ENCODE results near the gene LTBP3.

Gene LTBP3

GRCh38 chr11:65558002-65558929 lies at the start of gene LTBP3:
Gene LTBP3 (minus strand): TSS chr11:65558359. CDS start chr11:65557959, 400 bp downstream.
- peak; percentile 88 for DNase-seq (ENCODE audit: low spot score)

GRCh38 chr11:65606876-65607613 lies 48.9 kb upstream of the LTBP3 start:
- peak; percentile 99 for DNase-seq (ENCODE audit: low spot score)

DNA sequence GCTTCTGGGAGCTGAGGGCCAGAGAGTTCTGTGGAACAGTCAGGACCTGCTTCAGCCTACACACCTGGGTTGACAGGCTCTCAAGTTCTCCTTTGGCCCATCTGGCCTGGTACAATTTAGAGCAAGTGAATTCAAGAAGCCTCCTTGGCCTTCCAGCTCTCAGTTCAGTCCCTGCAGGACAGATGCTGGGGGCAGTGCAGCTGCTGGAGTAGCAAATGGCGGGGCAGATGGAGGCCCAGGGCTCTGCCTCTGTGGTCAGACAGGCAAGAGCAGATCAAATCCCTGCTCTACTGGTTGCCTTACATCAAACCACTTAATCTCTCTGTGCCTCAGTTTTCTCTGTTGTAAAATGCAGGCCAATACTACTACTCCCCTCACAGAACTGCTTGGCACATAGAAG lies 46.1 kb upstream of the LTBP3 start:
- DNase-seq (ENCODE audit: low spot score), result no peak

DNA sequence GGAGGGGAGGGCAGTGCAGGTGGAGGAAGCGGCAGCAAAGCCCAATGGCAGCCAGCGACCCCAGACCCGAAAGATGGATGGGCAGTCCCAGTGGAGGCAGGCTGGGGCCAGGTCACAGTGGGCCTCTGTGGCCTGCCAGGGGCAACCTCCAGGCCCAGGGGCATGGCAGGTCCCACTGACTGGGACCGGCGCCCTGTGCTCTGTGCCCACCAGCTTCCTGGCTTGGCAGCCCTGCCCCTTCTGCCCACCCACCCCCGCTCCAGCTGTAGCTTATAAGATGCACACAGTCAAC lies 41.7 kb upstream of the LTBP3 start:
- DNase-seq (ENCODE audit: low spot score), result no peak

- DNase-seq (ENCODE audit: low spot score), result no peak
These were observed 41.2 kb upstream of the LTBP3 start for GRCh38 chr11:65599216-65599954.

DNA sequence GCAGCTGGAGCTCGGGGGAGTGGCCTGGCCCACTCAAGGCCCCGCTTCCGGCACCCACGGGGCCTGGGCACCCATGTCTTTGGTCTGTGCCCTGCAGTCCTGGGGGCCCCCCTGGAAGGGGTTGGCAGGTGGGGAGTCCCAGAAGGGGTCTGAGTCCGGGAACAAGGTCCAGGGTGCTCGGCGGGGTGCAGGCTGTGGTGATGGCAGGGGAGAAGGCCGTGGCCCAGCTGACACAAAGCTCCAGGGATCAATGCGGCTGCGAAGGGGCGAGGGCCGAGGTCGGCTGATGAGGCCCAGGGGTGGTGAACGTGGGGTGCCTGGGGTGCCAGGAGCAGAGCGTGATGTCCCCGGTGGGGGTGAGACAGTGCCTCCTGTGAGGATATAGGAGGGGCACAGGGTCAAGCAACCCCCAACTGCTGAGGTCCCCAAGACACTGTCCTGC lies 40.1 kb upstream of the LTBP3 start:
- no peak for DNase-seq (ENCODE audit: low spot score)

GRCh38 chr11:65596520-65596919 lies 38.4 kb upstream of the LTBP3 start:
- no peak for DNase-seq (ENCODE audit: low spot score)

DNA sequence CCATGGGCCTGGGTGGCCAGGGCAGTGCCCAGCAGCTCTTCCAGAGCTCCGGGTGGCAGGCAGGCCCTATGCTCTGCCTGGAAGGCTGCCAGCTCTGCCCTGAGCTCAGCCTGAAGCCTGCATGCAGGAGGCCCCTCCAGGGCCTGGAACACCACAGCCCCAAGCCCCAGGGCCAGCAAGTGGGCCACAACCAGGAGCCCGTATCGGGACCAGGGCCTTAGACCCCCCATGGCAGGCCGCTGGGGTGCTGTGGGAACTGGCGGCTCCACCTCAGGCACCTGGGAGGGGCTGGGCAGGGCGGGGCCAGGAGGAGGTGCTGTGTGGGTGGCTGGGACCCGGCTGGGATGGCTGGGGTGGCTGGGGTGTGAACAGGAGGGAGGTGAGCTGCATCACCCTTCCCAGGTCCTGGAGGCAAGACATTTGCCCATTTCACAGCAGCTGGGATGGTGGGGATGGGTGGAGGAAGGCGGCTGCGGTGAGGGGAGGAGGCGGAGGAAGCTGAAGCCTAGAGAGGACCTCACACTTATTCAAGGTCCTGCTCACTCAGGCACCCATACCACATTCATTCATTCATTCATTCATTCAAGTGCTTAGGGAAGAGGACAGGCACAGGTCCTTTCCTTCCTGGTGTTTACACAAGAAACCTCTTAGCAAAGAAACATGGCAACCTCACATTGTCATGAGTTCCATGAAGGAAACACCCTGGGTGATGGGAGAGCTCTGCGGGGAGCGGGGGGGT lies 37.6 kb upstream of the LTBP3 start, which contains the start of gene KCNK7:
KCNK7 (minus strand) TSS at position 258 of the 739 bp plus-strand sequence; CDS start at position 230, 28 bp downstream.
- peak; percentile 27 for DNase-seq (ENCODE audit: low spot score)

DNA sequence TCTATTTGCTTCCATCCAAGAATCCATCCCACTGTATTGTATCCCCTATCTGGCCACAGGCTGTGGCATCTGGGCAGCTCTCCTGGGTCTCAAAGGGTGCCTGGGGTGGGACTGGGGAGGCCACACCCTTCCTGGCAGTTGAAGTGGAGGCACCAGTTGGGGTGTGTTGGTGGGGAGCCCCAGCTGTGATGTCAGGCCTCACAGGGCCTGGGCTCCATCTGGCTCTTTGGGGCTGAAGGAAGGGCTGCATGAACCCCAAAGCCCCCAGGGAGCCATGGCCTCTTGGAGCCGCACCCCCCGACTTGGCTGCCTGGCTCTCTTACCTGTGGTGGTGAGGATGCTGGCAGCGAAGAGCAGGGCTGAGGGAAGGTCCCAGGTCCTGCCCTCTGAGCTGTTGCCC lies 37.0 kb upstream of the LTBP3 start:
- peak; percentile 21 for DNase-seq (ENCODE audit: low spot score)

DNA sequence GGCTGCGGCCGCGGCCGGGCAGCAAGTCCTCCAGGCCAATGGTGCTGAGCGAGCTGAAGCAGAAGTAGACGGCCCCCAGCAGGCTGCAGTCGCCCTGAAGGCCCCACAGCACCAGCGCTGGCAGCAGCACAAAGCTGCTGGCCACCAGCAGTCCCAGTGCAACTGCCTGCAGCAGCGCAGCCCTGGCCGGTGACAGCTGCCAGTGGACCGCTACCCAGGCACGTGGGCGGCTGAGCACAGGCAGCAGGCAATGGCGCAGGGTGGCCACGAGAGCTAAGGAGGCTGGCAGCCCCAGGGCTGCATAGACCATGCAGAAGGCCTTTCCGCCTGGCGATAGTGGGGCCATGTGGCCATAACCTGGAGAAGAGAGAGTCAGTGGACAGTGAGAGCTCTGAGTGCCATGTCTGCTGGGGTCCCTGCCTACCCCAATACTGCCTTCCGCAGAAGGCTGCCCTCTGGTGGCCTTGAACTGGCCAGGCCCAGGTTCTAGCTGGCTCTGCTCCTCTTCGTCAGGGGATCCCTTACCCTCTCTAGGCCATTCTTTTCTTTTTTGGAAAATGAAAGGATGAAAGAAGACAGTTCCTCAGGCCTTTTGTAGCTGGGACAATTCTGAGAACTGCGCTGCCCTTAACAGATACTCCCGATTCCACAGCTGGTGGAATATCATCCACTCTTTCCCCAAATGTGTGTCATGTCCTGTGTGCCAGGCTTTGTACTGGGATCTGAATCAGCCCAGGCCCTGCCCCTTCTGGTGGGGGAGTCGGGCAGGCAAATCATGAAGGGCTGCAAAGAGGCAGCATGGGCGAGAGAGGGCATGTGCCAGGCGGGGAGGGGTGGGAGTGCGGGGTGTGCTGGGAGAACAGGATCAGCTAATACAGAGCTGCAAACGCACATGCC lies 35.6 kb upstream of the LTBP3 start:
- peak; percentile 71 for DNase-seq (ENCODE audit: low spot score)

DNA sequence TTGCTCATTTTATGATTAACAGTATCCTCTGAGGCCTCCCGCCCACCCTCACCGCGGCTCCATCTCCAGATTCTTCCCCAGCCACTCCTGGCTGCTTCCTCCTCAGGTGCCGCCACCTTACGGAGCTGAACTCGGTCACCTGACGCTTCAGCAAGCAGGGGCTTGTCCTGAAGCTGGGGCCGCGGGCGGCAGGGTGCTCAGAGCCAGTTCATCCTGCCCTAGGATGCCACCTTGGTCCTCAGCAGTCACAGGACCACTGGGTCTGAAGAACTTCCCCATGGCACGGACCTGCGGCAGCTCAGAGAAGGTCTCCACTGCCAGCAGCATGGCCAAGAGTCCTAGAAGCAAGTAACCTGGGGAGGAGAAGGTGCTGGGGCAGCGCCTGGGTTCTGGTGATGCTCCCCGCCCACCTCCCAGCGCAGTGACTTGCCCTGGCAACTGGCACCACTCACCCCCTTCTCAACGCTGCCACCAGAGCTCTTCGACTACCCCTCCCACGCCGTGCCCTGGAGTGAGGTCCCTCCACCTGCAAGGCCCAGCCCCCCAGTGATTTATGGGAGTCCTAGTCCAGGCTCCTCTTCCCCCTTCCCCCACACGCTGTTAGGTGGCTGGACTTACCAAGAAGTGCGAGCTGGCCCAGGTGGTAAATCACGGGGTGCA lies 34.8 kb upstream of the LTBP3 start:
- DNase-seq (ENCODE audit: low spot score), result no peak

DNA sequence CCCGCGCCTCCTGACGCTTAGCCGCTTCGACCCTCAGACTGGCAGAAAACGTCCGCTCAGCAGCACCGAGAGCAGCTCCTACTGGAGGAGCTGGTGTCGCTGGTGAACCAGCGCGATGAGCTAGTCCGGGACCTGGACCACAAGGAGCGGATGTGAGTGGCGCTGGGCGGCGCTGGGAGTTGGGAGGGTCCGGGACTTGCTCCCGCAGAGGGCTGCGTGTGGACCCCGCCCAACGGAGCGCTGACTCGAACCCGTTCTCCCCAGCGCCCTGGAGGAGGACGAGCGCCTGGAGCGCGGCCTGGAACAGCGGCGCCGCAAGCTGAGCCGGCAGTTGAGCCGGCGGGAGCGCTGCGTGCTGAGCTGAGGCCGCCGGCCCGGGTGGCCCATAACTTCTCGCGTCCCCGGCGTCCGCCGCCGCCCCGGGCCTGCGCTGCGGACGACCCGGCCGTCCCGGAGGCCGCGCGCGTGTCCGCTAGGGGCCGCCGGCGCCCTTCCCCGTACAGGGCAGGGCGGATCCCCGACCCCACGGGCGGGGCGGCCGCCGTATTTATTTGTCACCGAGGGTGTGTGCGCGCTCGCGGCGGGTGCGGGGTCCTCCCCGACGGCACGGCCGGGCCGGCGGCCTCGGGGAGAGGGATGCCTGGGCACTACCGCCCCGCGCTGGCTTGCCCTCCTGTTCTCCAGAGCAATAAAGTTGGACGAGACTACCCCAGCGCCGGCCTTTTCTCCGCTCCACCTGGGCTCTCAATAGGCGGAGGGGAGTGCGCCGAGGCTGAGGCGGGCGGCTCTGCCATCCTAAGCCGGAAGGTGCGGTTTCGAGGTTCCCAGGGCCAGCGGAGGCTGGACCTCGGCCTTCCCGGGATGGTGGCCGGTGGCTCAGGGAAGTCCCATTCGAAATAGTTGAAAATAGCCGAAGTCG lies 34.0 kb upstream of the LTBP3 start:
- DNase-seq (ENCODE audit: low spot score), result no peak

GRCh38 chr11:65590240-65590738 lies 32.1 kb upstream of the LTBP3 start:
- DNase-seq (ENCODE audit: low spot score), result no peak

- no peak for DNase-seq (ENCODE audit: low spot score)
These were observed 31.5 kb upstream of the LTBP3 start for GRCh38 chr11:65589444-65590239.

DNA sequence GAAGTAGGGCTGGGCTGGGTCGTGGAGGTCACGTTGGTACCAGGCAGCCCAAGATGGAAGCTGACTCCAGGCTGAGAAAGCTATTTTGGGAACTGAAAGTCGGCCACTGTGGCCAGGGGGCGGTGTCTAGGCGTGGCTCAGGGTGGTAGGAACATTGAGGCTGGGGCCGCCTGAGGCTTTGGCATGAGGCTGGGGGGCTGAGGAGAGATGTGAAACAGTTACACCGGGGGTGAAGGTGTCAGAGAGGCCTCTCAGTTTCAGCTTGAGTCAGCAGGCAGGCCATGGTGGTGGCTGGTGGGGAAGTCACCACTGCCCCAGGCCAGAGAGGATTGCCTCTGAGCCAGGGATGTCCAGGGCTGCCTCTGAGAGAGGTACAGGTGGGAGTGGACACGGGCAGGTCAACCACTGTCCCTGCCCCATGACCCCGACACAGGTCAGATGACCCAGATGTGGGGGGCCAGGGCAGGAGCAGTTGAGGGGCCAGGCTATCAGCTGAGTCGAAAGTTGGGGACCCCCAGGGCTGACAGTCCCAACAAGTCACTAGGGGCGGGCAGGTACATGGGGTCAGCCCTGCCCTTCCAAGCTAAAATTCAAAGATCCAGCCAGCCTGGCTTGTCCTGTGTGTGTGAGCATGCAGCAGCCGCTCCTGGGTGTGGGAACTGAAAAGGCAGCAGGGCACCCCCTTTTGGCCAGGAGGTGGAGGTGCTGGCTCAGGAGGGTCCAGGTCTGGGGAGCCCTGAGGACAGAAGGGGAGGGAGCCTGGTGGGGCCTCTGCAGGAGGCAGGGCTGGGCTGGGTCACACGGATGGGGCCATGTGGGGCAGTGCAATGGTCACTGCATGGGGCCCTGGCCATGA lies 30.3 kb upstream of the LTBP3 start:
- DNase-seq (ENCODE audit: low spot score), result peak; percentile 38

DNA sequence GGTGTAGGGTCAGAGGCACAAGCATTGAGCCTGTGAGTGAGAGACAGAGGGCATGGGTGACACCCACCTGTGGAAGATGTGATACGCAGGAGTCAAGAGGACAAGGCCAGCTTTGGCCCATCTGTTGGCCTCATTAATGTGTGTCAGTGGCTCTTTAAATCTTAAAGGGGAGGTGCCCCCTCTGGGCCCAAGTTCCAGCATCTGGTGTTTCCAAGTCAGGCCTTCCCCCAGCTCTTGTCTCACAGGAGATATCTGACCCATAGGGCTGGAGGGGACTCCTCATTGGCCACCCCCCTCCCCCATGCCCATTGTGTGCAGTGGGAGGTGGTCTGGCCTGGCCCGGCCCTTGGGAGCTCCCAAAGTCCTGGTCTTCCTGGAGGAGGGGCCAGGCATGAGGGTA lies 28.5 kb upstream of the LTBP3 start:
- DNase-seq (ENCODE audit: low spot score), result peak; percentile 88

- no peak for DNase-seq (ENCODE audit: low spot score)
These were observed 28.1 kb upstream of the LTBP3 start for GRCh38 chr11:65586247-65586630.
